HL-60 (cell line): ENCODE measurements around the gene SIAH1.

ENCODE experiments used
- CTCF ChIP-seq: IDR thresholded peaks from one replicate; pipeline ENCODE4 v1.5.1; 2011; ENCODE audit warnings: low read length, control low read depth, inconsistent platforms; ENCODE audit not compliant: insufficient read depth
- GABPA ChIP-seq: IDR thresholded peaks from 2 replicates; pipeline ENCODE4 v1.6.1; 2012; ENCODE audit warnings: low read depth
- POLR2AphosphoS5 ChIP-seq: IDR thresholded peaks from 2 replicates; pipeline ENCODE4 v1.6.1; 2012; ENCODE audit warnings: low read depth
- REST ChIP-seq: IDR thresholded peaks from 2 replicates; pipeline ENCODE4 v1.6.1; 2012; ENCODE audit warnings: low read depth; ENCODE audit not compliant: insufficient replicate concordance
- SPI1 ChIP-seq: IDR thresholded peaks from 2 replicates; pipeline ENCODE4 v1.6.1; 2012; ENCODE audit warnings: low read depth, mild to moderate bottlenecking, borderline replicate concordance

- TF ChIP-seq POLR2AphosphoS5 (no peak), CTCF (no peak), REST (no peak), GABPA (no peak), SPI1 (no peak)
Measured at GRCh38 chr16:48371393-48371780, 13.8 kb downstream of the SIAH1 start.
